Measurements from ENCODE around the gene ZFR.

Gene ZFR

GRCh38 chr5:32462618-32463017 lies 18.1 kb upstream of the ZFR start:
- TF ChIP-seq ESRRG (CRISPR knock-in tag; IDR thresholded peaks at IDR 0.05) (no peak), ZFP30 (CRISPR knock-in tag; IDR thresholded peaks at IDR 0.05) (no peak), TSHZ2 (CRISPR knock-in tag; IDR thresholded peaks at IDR 0.05) (no peak), TOX (CRISPR knock-in tag; IDR thresholded peaks at IDR 0.05; ENCODE audit: borderline replicate concordance) (no peak), ZNF8 (CRISPR knock-in tag; IDR thresholded peaks at IDR 0.05) (no peak), BACH2 (CRISPR knock-in tag; IDR thresholded peaks at IDR 0.05; ENCODE audit: borderline replicate concordance) (no peak), ZNF565 (CRISPR knock-in tag; conservative IDR thresholded peaks at IDR 0.05; ENCODE audit: low read depth) (no peak), ARNTL (CRISPR knock-in tag; IDR thresholded peaks at IDR 0.05; ENCODE audit: borderline replicate concordance, low read depth) (no peak), GLIS3 (CRISPR knock-in tag; IDR thresholded peaks at IDR 0.05) (no peak), ZNF70 (CRISPR knock-in tag; IDR thresholded peaks at IDR 0.05) (no peak)
- TF ChIP-seq, protein P1, sequence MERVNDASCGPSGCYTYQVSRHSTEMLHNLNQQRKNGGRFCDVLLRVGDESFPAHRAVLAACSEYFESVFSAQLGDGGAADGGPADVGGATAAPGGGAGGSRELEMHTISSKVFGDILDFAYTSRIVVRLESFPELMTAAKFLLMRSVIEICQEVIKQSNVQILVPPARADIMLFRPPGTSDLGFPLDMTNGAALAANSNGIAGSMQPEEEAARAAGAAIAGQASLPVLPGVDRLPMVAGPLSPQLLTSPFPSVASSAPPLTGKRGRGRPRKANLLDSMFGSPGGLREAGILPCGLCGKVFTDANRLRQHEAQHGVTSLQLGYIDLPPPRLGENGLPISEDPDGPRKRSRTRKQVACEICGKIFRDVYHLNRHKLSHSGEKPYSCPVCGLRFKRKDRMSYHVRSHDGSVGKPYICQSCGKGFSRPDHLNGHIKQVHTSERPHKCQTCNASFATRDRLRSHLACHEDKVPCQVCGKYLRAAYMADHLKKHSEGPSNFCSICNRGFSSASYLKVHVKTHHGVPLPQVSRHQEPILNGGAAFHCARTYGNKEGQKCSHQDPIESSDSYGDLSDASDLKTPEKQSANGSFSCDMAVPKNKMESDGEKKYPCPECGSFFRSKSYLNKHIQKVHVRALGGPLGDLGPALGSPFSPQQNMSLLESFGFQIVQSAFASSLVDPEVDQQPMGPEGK (CRISPR knock-in tag; IDR thresholded peaks at IDR 0.05; ENCODE audit: borderline replicate concordance) = no peak
- peak; percentile 58 for ATAC-seq

GRCh38 chr5:32461441-32462120 lies 17.0 kb upstream of the ZFR start:
- no peak; the same call in 2 of the 3 replicates for ATAC-seq
- TF ChIP-seq, protein P2, sequence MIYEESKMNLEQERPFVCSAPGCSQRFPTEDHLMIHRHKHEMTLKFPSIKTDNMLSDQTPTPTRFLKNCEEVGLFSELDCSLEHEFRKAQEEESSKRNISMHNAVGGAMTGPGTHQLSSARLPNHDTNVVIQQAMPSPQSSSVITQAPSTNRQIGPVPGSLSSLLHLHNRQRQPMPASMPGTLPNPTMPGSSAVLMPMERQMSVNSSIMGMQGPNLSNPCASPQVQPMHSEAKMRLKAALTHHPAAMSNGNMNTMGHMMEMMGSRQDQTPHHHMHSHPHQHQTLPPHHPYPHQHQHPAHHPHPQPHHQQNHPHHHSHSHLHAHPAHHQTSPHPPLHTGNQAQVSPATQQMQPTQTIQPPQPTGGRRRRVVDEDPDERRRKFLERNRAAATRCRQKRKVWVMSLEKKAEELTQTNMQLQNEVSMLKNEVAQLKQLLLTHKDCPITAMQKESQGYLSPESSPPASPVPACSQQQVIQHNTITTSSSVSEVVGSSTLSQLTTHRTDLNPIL (CRISPR knock-in tag; IDR thresholded peaks at IDR 0.05; ENCODE audit: low read depth) = no peak
- TF ChIP-seq PPARA (CRISPR knock-in tag; IDR thresholded peaks at IDR 0.05; ENCODE audit: borderline replicate concordance) (no peak), TSHZ2 (CRISPR knock-in tag; IDR thresholded peaks at IDR 0.05) (no peak), TOX (CRISPR knock-in tag; IDR thresholded peaks at IDR 0.05; ENCODE audit: borderline replicate concordance) (no peak), ZFP3 (CRISPR knock-in tag; IDR thresholded peaks at IDR 0.05) (no peak)

- no peak for TF ChIP-seq ZNF8 (CRISPR knock-in tag; IDR thresholded peaks at IDR 0.05)
- no peak for TF ChIP-seq OSR1 (CRISPR knock-in tag; IDR thresholded peaks at IDR 0.05)
- TF ChIP-seq TSHZ2 (CRISPR knock-in tag; IDR thresholded peaks at IDR 0.05) = no peak
- no peak for TF ChIP-seq RARB (CRISPR knock-in tag; IDR thresholded peaks at IDR 0.05)
- TF ChIP-seq TOX (CRISPR knock-in tag; IDR thresholded peaks at IDR 0.05; ENCODE audit: borderline replicate concordance) = no peak
- TF ChIP-seq ISL1 (CRISPR knock-in tag; IDR thresholded peaks at IDR 0.05) = no peak
- TF ChIP-seq GLIS3 (CRISPR knock-in tag; IDR thresholded peaks at IDR 0.05) = no peak
- no peak for TF ChIP-seq CSDC2 (CRISPR knock-in tag; IDR thresholded peaks at IDR 0.05)
- ATAC-seq = no peak
Observed at GRCh38 chr5:32460702-32461101, 16.2 kb upstream of the ZFR start.
